Measurements from ENCODE around the gene ENG.

DNA sequence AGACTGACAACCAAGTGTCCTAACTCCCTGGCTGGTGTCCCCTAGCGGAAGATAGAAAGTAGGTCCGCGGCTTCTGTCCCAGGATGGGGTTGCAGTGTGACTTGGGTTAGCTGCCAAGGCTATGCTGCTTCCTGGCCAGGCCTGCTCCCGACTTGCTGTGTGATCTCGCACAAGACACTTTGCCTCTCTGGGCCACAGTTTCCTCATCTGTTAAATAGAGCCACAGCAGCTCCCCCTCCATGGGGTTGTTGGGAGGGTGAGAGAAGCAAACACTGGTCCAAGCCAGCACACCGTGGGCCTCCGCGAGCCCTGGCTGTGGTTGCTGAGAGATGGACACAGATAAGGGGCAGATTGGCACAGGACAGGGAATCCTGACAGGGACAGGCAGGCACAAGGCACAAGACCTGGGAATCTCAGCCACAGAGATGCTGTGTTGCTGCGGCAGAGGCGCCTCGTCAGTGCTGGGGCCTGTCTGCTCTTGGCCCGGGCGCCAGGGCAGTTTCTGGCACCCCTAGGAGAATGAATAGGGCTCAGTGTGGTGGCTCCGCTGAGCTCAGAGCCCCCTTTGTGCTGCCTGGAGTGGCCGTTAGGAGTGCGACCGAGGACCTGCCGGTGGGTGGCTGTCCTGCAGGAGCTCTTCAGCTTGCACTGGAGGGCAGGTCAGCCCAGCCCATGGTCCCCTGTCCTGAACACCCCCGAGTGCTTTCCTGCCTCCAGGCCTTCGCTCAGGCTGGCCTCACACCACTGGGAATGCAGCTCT lies 74.2 kb downstream of the ENG start:
- TF ChIP-seq, protein P1, sequence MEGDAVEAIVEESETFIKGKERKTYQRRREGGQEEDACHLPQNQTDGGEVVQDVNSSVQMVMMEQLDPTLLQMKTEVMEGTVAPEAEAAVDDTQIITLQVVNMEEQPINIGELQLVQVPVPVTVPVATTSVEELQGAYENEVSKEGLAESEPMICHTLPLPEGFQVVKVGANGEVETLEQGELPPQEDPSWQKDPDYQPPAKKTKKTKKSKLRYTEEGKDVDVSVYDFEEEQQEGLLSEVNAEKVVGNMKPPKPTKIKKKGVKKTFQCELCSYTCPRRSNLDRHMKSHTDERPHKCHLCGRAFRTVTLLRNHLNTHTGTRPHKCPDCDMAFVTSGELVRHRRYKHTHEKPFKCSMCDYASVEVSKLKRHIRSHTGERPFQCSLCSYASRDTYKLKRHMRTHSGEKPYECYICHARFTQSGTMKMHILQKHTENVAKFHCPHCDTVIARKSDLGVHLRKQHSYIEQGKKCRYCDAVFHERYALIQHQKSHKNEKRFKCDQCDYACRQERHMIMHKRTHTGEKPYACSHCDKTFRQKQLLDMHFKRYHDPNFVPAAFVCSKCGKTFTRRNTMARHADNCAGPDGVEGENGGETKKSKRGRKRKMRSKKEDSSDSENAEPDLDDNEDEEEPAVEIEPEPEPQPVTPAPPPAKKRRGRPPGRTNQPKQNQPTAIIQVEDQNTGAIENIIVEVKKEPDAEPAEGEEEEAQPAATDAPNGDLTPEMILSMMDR (IDR thresholded peaks at IDR 0.05): no peak
- TF ChIP-seq EZH2 (IDR thresholded peaks at IDR 0.05) (no peak), EZH2phosphoT487 (IDR thresholded peaks at IDR 0.05) (no peak)

Data from neural progenitor cell (in vitro differentiated cells).